Thymus (tissue), 11 donors: Measurements from ENCODE around the gene ANKS1B. TPM values are rescaled to one million over a fixed set of nuclear protein-coding genes. Genes with fewer than 3 reads are reported as not detected.

ENCODE experiments used
- DNase-seq, 9 donors: peaks; one replicate each; pipeline ENCODE4 v3.0.0-alpha.2; 2013; ENCODE audit warnings: low spot score in 9 of 9, low read depth in 6 of 9, missing footprints in 1 of 9
- H3K27ac ChIP-seq, 2 donors: one replicate each; pipeline ENCODE4 v1.5.1; 2013; ENCODE audit warnings: control low read depth in 1 of 2, low read depth in 1 of 2, low read length in 1 of 2, mild to moderate bottlenecking in 1 of 2, moderate library complexity in 1 of 2
- H3K27me3 ChIP-seq, 2 donors: one replicate each; pipeline ENCODE4 v1.5.1; 2013; ENCODE audit warnings: low read length in 1 of 2; ENCODE audit not compliant: control insufficient read depth in 2 of 2, insufficient read depth in 1 of 2
- H3K36me3 ChIP-seq, 2 donors: one replicate each; pipeline ENCODE4 v1.5.1; 2013; ENCODE audit warnings: low read length in 1 of 2, mild to moderate bottlenecking in 1 of 2, moderate library complexity in 1 of 2; ENCODE audit not compliant: control insufficient read depth in 2 of 2, insufficient read depth in 2 of 2
- H3K4me1 ChIP-seq, 2 donors: one replicate each; pipeline ENCODE4 v1.5.1; 2013; ENCODE audit warnings: low read length in 2 of 2; ENCODE audit not compliant: control insufficient read depth in 2 of 2, insufficient read depth in 2 of 2
- H3K4me3 ChIP-seq, 2 donors: one replicate each; pipeline ENCODE4 v1.5.1; 2013; ENCODE audit warnings: low read length in 2 of 2, control low read depth in 1 of 2, mild to moderate bottlenecking in 1 of 2
- H3K9me3 ChIP-seq, 2 donors: one replicate each; pipeline ENCODE4 v1.5.1; 2013; ENCODE audit warnings: low read length in 1 of 2, mild to moderate bottlenecking in 1 of 2; ENCODE audit not compliant: control insufficient read depth in 2 of 2, insufficient read depth in 1 of 2
- WGBS: extraction: QIAGEN DNeasy Blood & Tissue Kit; methylation state at CpG from one replicate; pipeline ENCODE4 v1.1.7; 2013; 5-methylcytosine and 5-hydroxymethylcytosine counted together
- polyA plus RNA-seq: library from polyadenylated mRNA; stranded (reverse); fragments of 200-250 nt; gene quantifications from one replicate; pipeline ENCODE4 v1.2.3, GENCODE V29; 2013
- total RNA-seq: library from RNA; stranded (reverse); fragments of 120-200 nt; gene quantifications from one replicate; pipeline ENCODE4 v1.2.4, GENCODE V29; 2013
- donor health status: healthy.

Gene ANKS1B
- total and polyA plus RNA-seq, 2 donors, result 3.5 to 4.9 TPM

DNA sequence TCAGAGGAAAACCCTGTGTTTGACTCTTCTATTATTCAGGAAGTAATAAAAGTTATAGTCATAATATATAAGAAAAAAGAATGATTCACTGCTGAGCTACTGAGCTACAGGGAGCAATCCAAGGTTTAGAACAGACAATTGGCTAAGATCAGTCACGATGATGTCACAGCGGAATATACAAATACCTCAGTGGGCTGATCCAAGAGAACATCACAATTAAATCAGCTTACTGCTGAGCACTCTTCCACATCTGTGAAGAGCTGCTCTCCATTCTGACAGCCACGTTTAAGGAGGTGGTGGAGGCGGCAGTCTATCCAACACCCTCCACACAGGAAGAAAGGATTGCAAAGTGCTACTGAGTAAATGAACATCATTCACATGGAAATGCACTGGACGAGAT is 1068.6 kb downstream of the ANKS1B start:
- no peaks in the 10 kb centered on the region for H3K9me3 ChIP-seq
- H3K27ac ChIP-seq, result no peak overlapping the region
- H3K36me3 ChIP-seq, result no peaks in the 10 kb centered on the region
- no peak for DNase-seq
- H3K4me3 ChIP-seq, result no peak overlapping the region
- H3K4me1 ChIP-seq, result no peaks in the 10 kb centered on the region
- 79% methylated on average over 5 of the region's 5 CpGs for WGBS
- no peaks in the 10 kb centered on the region for H3K27me3 ChIP-seq

DNA sequence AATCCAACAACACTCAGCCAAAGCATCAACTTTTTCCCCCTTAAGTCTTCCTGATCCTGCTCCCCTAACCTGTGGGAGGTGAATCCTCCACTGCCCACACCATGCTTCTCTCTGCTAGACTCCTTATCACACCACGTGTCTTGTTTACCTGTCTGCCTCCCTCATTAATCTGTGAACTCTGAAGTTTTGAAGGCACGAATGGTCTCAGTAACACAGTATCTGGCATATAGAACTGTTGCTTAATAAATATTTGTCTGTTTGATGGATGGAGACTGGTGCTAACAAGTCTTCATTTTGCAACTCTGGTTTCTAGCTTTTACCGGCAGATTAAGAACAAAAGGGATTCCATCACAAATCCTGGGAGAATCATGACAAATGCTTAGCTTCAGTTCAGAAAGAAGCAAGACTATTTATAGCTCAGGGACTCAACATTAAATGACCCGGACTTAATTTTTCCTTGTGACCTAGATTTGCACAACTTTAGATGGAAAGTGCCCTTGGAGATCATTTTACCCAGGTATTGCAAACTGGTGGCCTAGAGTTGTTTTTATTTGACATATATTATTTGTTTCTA is 1072.2 kb downstream of the ANKS1B start:
- H3K27me3 ChIP-seq, result no peaks in the 10 kb centered on the region
- no peak overlapping the region for H3K4me3 ChIP-seq
- no peaks in the 10 kb centered on the region for H3K4me1 ChIP-seq
- H3K27ac ChIP-seq, result no peak overlapping the region
- WGBS, result 79% methylated on average over 4 of the region's 4 CpGs
- no peak for DNase-seq
- H3K9me3 ChIP-seq, result no peaks in the 10 kb centered on the region
- H3K36me3 ChIP-seq, result no peaks in the 10 kb centered on the region

DNA sequence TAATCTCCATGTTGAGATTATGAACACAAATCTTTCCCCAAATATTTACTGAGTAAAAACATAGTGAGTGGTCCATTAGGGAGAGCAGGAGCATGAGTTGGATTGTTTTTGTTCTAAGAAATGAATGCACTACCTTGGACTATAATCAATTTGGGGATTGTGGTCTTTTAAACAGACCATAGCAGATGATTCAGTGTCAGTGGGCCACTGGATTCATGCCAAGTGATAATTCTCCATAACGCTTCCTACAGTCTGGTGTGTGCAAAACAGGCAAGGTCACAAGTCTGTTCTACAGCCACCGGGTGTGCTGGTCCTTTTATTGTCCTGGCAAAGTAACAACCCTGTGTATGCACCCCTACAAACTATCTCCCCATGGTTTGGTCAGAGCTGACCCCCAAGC is 1073.3 kb downstream of the ANKS1B start:
- Histone ChIP-seq H3K4me3 (no peak overlapping the region), H3K4me1 (no peaks in the 10 kb centered on the region), H3K27ac (no peak overlapping the region), H3K9me3 (no peaks in the 10 kb centered on the region), H3K27me3 (no peaks in the 10 kb centered on the region), H3K36me3 (no peaks in the 10 kb centered on the region)
- no peak for DNase-seq
- WGBS, result 86% methylated on average over 2 of the region's 2 CpGs

DNA sequence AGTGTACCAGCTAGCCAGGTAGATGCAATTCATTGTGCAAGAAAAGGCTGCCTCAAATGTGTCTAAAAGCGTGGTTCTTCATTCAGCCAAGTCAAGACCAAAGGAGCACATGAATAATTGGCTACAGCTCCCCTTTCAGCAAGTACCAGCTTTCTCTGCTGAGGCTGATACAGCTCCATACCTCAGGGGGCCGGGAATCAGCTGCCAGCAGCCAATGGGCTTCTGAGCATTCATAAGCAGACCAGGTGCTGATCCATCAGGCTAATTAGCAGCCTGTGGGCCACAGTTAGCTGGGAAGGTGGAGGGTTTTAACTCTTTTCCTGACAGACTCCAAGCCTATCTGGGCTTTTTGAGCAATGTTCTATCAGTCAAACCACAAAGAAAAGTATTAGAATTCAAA is 1075.0 kb downstream of the ANKS1B start:
- H3K27ac ChIP-seq, result no peak overlapping the region
- H3K4me1 ChIP-seq, result no peaks in the 10 kb centered on the region
- H3K9me3 ChIP-seq, result no peaks in the 10 kb centered on the region
- no peaks in the 10 kb centered on the region for H3K27me3 ChIP-seq
- no peaks in the 10 kb centered on the region for H3K36me3 ChIP-seq
- WGBS, result 19% methylated on average over 2 of the region's 2 CpGs
- no peak overlapping the region for H3K4me3 ChIP-seq
- DNase-seq, result no peak

DNA sequence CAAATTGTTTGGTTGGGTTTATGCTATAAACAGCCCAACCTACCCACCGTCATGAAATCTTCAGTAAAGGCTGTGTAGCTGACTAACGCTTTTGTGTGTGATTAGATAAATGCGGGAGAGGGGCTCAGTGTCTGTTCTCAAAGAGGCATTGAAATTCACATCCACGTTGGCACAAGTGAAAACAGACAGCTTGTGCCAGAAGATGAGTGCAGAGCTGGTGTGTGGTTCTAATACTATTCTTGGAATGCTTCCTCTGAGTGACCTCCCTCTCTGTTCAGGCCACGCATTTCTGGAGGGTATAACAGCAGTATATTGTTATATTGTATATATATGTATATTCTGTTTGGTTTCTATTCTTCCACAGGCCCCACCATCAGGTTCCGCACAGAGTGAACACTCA is 1075.9 kb downstream of the ANKS1B start:
- Histone ChIP-seq H3K27me3 (no peaks in the 10 kb centered on the region), H3K36me3 (no peaks in the 10 kb centered on the region), H3K27ac (no peak overlapping the region), H3K4me1 (no peaks in the 10 kb centered on the region), H3K9me3 (no peaks in the 10 kb centered on the region), H3K4me3 (no peak overlapping the region)
- no peak for DNase-seq
- 88% methylated on average over 6 of the region's 6 CpGs for WGBS

DNA sequence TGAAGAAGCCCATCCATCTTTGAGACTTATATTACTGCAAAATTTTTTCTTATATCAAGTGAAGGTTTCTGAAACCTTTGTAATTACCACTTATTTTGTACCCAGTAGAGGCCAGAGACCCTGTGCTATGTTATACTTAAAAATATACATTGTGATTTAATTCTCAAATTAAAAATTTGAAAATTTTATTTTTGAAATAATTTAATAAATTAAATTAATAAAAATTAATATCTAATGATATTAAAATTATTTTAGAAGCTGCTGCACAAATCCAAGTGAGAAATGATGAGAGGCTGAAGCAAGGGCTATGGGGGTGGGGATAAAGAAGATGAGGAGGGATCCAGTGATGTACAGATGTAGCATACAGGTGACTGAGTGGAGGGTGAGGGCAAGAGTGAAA is 1080.9 kb downstream of the ANKS1B start:
- DNase-seq, result no peak
- no peaks in the 10 kb centered on the region for H3K36me3 ChIP-seq
- H3K27me3 ChIP-seq, result no peaks in the 10 kb centered on the region
- H3K4me3 ChIP-seq, result no peak overlapping the region
- H3K4me1 ChIP-seq, result no peaks in the 10 kb centered on the region
- no peaks in the 10 kb centered on the region for H3K9me3 ChIP-seq
- no peak overlapping the region for H3K27ac ChIP-seq

DNA sequence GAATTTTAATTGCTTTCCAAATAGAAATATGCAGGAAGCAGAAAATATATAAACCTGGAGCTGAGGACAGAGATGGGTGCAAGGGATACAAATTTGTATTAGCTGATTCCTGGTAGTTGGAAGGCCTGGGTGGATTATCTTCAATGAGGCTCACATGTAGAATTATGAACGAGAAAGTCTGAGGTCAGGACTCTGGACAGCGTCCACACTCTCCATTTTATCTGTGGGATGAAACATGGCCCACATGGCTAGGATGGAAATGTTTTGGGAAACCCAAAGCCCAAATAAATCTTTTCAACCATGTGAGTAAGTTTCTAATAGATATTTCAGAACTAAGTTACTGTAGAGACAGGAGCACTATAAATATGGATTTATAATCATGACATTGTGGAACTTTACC is 1083.5 kb downstream of the ANKS1B start:
- no peaks in the 10 kb centered on the region for H3K9me3 ChIP-seq
- DNase-seq, result no peak
- WGBS, result 48% methylated on average over 2 of the region's 2 CpGs

DNA sequence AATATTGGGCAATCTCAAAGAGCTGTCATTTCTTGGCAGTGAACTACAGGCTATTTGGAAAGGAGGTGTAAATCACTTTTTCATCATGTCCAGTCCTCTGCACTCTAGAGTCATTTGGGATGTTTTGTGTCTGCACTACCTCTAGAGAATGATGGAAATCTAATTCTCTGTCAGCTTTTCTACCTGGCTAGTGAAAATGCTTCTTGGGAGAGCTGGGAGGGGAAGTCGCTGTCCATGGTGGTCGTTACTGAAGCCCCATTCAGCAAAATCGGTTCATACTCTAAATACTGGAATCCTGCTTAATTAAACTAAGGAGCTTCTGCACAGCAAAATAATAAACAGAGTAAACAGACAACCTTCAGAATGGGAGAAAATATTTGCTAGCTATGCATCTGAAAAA is 1087.8 kb downstream of the ANKS1B start:
- 17% methylated on average over 3 of the region's 3 CpGs for WGBS
- no peak overlapping the region for H3K4me3 ChIP-seq
- H3K27ac ChIP-seq, result no peak overlapping the region
- no peaks in the 10 kb centered on the region for H3K9me3 ChIP-seq
- no peak for DNase-seq
- H3K4me1 ChIP-seq, result no peaks in the 10 kb centered on the region
- H3K27me3 ChIP-seq, result peaks cover 45 to 50% of the 10 kb centered on the region in 2 donors
- no peaks in the 10 kb centered on the region for H3K36me3 ChIP-seq

More for the DNA sequence above, 1083.5 kb downstream of the ANKS1B start:
- Histone ChIP-seq H3K4me1 (no peaks in the 10 kb centered on the region), H3K27ac (no peak overlapping the region), H3K27me3 (peaks cover 9 to 12% of the 10 kb centered on the region in 2 donors), H3K36me3 (no peaks in the 10 kb centered on the region), H3K4me3 (no peak overlapping the region)

DNA sequence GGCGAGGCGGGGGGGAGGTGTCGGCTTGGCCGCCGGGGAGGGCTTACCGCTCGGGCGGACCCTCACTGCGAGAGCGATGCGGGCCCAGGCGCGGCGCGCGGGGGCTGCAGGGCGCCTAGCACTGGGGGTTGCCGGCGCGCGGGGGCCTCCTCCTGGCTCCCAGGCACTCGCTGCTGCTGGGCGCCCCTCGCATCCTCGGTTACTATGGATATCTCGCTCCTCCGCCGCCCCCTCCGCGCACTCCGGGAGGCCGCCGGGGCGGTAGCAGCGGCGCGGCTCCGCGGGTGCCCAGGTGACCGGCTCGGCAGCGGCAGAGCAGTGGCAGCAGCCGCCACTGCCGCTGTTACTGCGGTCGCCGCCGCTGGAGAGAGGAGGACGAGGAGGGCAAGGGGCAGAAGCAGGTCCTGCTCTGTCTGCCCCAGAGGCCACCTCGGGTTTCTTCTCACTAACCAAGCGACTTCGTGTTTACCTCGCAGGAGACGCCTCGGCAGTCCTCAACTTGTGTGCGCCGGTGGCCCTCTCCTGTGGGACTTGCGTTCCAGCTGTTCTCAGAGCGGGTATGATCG is 1089.6 kb downstream of the ANKS1B start:
- no peak for DNase-seq
- Histone ChIP-seq H3K4me3 (no peak overlapping the region), H3K27me3 (peaks cover 45 to 52% of the 10 kb centered on the region in 2 donors)

More for the DNA sequence above, 1089.6 kb downstream of the ANKS1B start:
- Histone ChIP-seq H3K27ac (no peak overlapping the region), H3K4me1 (no peaks in the 10 kb centered on the region), H3K9me3 (no peaks in the 10 kb centered on the region), H3K36me3 (no peaks in the 10 kb centered on the region)
- 2% methylated on average over 60 of the region's 60 CpGs for WGBS
